HL-60/S4 treated with phorbol 12-myristate 13-acetate at 8.2 ng/mL for 4 days and 3 days (cell line): ENCODE data around the gene TNS3.

ENCODE experiments used
- in situ Hi-C: fragments of 300-500 bp; cut with MboI; formaldehyde crosslinking; loops from 2 replicates; pipeline ENCODE4 v1.15.0; 2022; ENCODE audit warnings: low sequenced_read_pairs

Gene TNS3

GRCh38 chr7:47508389-47509380, 73.2 kb downstream of the TNS3 start:
- in situ Hi-C loops, result no loop called here

- in situ Hi-C loops, result no loop called here
Measured at GRCh38 chr7:47507522-47507921, 74.4 kb downstream of the TNS3 start.

GRCh38 chr7:47506382-47507339, 75.2 kb downstream of the TNS3 start:
- in situ Hi-C loops, result no loop called here

GRCh38 chr7:47505312-47506007, 76.5 kb downstream of the TNS3 start:
- in situ Hi-C loops, result no loop called here

- in situ Hi-C loops, result no loop called here
Measured at GRCh38 chr7:47504551-47505311, 77.2 kb downstream of the TNS3 start.

GRCh38 chr7:47503281-47503680, 78.6 kb downstream of the TNS3 start:
- in situ Hi-C loops, result no loop called here

GRCh38 chr7:47502240-47502877, 79.6 kb downstream of the TNS3 start:
- in situ Hi-C loops, result no loop called here

- in situ Hi-C loops, result no loop called here
Measured at GRCh38 chr7:47501406-47501805, 80.5 kb downstream of the TNS3 start.

- in situ Hi-C loops, result no loop called here
Measured at GRCh38 chr7:47500103-47500563, 81.8 kb downstream of the TNS3 start.

GRCh38 chr7:47498229-47499056, 83.5 kb downstream of the TNS3 start:
- in situ Hi-C loops, result no loop called here

- in situ Hi-C loops, result no loop called here
Measured at GRCh38 chr7:47497367-47498096, 84.4 kb downstream of the TNS3 start.

- in situ Hi-C loops, result no loop called here
Measured at GRCh38 chr7:47496666-47497065, 85.2 kb downstream of the TNS3 start.

- in situ Hi-C loops, result no loop called here
Measured at GRCh38 chr7:47496056-47496665, 85.8 kb downstream of the TNS3 start.

- in situ Hi-C loops, result no loop called here
Measured at GRCh38 chr7:47493976-47494911, 87.7 kb downstream of the TNS3 start.

- in situ Hi-C loops, result no loop called here
Measured at GRCh38 chr7:47492716-47493325, 89.1 kb downstream of the TNS3 start.
